NCI-H524 (cell line): Measurements from ENCODE around the gene PFDN1.
"Not testable (repeated sequence)": the region's sequence is repeated elsewhere in the genome, so short reads cannot be mapped to it uniquely, and the experiment has no call there.

Source experiments
- DNase-seq, 2 experiments: peaks; one replicate each; lab custom pipeline; 2025; lab: John Stamatoyannopoulos, UW

The PFDN1 gene

GRCh38 chr5:140302786-140303639 lies at the start of gene PFDN1:
TSS of gene PFDN1 (minus strand) at chr5:140303101. CDS start at chr5:140303073, 28 bp downstream.
- peak; percentile 92 for DNase-seq

- DNase-seq: peak; percentile 30 to 65
These were observed 48.9 kb upstream of the PFDN1 start for GRCh38 chr5:140351609-140352334.

DNA sequence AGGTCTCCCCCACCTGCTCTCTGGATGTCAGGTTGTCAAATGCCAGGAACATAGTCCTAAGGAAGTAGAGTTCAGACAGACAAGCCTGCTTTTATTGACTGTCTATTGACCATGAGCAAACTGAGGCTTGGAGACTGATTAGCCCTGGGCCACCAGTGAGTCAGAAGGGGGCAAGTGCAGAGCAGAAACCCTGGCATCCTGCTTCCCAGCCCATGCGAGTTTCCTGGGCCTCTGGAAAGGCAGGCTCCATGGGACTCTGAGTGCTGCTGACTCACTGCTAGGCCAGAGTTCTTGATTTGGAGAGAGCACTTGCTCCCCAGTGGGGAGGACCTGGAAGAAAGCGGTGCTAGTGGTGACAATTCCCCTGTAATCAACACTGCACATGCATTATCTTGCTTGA lies 46.3 kb upstream of the PFDN1 start:
- DNase-seq: no peak

DNA sequence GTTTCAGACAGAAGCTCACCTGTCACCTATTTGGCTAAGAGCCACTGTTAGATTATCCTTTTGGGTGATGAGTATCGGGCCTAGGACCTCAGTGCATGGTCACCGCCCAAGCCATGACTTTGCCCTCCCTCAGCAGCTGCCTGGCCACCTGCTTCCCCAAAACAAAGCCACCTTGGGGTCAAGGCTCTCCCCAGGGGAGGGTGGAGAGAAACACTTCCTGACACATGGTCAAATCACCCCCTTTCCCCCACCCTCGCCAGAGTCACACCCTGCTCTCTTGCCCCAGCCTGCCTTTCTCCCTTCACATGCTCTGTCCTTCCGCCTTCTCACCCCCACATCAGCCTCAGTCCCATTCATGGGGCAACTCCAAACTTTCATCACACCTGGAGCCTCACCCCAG lies 45.2 kb upstream of the PFDN1 start:
- peak in 1 of 2 experiments; percentile 1 for DNase-seq

- no peak for DNase-seq
These were observed 44.5 kb upstream of the PFDN1 start for GRCh38 chr5:140347360-140347759.

- DNase-seq: peak; percentile 80
These were observed 43.7 kb upstream of the PFDN1 start, which contains the start of gene HBEGF for GRCh38 chr5:140346348-140347221. TSS of gene HBEGF (minus strand) at chr5:140346603. CDS start at chr5:140346328, 275 bp downstream.

DNA sequence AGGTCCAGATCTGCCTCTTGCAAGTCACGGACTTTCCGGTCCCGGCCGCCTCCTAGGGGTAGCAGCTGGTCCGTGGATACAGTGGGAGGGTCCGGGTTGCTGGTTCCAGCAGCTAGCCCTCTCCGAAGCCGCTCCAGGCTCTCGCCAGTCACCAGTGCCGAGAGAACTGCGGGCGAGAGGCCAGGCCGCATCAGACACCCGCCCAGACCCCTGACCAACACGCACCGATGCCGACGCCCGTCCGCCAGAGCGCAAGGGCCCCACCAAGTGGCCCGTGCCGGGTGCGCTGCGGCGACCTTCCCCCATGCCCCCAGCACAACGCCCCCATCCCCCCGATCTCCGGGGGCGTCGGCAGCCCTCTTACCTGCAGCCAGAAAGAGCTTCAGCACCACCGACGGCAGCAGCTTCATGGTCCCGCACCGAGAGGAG lies 43.0 kb upstream of the PFDN1 start:
- DNase-seq: peak in 1 of 2 experiments; percentile 52

DNA sequence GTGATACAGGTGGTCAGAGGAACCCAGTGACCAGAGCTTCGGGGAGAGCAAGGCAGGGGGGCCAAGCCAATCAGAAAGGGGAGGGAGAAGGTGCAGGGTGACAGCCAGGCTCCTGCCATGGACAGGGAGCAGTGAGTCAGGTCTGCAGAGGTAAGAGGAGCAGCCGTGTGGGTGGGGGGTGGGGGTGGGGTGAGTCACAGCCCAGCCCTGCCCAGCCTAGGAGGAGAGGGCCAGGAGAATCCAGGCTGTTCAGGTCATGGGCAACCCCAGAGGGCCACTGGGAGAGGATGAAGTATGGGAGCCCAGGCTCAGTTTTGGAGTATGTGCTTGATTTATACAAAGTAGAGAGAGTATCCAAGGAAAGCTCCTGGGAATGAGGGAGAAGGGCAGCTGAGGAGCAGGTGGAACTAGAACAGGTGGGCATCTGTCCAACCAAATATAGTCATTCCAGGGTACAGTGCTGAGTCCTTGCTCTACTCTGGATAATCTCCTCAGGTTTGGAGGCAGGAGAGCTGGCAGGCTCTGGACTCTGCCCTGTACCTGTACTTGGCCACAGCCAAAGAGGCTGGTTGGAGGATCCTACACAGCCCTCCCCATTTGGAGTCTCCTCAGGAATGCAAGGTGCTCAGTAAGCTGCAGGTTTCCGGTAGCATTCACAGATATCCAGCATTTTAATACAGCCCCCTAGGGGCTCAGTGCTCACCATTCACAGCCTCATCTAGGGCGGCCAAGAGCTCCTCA lies 42.0 kb upstream of the PFDN1 start:
- no peak for DNase-seq

DNA sequence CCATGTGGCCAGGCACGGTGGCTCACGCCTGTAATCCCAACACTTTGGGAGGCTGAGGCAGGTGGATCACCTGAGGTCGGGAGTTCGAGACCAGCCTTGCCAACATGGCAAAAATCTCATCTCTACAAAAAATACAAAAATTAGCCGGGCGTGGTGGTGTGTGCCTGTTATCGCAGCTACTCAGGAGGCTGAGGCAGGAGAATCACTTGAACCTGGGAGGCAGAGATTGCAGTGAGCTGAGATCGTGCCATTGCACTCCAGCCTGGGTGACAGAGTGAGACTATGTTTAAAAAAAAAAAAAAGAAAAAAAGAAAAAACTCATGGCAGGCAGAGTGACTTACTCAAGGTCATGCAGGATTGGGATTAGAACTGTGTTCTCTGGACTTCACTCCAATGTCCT lies 40.9 kb upstream of the PFDN1 start:
- DNase-seq: not testable (repeated sequence)

- DNase-seq: no peak
These were observed 40.0 kb upstream of the PFDN1 start for GRCh38 chr5:140342896-140343295.

DNA sequence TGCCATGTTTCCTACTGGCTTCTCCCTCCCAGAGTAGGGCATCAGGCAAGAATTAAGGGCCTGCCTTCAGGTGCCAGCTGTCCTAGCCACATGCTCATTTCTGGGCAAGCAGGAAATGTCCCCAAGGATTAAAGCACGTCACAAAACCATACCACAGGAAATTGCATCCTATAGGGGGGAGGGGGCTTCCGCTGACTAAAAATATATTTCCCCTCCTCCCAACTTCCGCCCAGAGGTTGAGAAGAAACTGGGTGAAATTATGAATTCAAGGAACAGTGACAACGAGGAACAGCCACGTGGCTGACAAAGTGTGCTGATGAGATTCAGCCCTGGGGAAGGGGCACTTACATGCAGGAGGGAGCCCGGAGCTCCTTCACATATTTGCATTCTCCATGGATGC lies 39.4 kb upstream of the PFDN1 start:
- no peak for DNase-seq

- DNase-seq: no peak
These were observed 38.7 kb upstream of the PFDN1 start for GRCh38 chr5:140341591-140341990.

DNA sequence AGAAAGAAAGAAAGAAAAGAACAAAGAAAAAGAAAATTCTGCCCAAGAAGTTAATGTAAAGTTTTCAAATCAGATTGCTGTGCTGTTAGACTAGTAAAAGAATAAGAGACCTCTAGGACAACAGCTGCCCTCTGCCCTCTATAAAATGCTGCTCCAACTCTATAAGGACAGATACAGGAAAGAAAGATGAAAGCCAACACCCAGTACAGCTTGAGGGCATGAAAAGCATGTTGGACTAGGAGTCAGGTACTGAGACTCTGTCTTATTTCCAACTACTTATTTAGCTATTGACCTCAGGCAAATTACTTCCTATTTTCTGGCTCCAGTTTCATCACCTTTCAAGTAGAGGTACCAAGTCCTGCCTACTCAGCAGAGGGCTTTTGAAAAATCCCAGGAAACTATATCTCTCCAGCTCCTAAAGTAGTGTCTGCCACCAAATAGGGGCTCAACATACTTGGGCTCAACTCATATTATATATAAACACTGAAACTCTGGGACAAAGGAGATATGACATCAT lies 37.8 kb upstream of the PFDN1 start:
- no peak for DNase-seq

DNA sequence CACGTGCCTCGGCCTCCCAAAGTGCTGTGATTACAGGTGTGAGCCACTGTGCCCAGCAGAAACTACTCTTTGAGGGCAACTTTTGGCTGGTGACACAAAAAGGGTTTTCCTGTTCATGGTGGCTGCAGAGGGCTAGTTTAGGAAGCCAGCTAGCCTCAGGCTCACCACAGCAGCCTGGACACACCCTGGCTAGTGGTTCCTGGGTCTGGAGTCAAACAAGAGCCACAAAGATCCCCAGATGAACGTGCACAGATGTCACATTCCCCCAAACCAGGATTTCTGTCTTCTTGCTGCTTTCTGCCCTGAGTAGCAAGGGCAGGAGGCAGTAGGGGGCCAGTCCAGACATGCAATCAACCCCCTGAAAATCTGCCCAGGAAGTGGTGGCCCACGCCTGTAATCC lies 36.7 kb upstream of the PFDN1 start:
- no peak for DNase-seq

DNA sequence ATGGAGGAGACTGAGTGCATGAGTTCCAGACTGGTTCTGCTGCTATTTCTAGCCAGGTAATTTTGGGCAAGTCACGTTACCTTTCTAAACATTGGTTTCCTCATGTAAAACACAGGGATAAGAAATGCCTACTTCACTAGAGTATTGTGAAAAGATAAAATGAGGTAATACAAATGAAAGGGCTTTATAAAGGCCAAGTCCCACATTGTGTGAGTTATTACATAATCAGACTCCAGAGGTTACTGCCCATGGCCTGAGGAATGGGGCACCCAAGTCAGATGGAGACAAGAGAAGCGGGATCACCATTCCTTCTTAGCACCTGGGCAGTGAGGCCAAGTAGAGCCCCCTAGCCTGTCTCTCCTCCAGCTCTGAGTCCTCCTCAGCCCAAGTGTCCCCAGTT lies 36.0 kb upstream of the PFDN1 start:
- DNase-seq: no peak

DNA sequence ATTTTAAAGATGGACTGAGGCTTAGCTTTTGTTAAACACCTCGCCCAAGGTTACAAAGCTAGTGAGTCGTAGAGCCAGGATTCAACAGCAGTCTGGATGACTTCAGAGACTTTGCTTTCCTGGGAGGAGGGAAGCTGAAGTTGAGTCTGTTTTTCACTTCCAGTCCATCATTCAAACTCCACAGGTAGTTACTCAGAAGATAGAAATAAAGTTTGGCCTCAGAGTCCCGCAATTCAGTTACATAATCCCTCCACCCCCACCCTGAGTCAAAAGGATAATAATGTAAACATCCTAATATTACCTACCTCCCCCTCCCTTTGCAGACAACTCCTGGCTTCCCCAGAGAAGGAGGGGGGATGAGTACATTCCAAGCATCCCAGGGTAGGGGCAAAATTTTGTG lies 35.4 kb upstream of the PFDN1 start:
- no peak for DNase-seq

DNA sequence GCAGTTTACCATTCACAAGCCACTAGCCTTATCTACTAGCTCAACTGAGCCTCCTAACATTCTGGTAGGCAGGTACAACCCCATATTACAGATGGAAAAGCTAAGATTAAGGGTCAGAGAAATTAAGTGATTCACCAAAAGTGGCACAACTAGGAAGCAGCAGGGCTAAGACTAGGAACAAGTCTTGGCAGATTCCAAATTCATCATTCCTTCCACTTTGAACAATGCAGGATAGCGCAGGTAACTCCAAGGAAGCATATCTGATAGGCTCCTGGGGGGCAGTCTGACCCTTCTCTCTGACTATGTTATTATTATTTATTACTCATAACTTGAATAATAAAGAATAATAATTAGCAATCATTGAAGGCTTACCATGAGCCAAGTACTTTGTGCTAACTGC lies 35.0 kb upstream of the PFDN1 start:
- DNase-seq: no peak

DNA sequence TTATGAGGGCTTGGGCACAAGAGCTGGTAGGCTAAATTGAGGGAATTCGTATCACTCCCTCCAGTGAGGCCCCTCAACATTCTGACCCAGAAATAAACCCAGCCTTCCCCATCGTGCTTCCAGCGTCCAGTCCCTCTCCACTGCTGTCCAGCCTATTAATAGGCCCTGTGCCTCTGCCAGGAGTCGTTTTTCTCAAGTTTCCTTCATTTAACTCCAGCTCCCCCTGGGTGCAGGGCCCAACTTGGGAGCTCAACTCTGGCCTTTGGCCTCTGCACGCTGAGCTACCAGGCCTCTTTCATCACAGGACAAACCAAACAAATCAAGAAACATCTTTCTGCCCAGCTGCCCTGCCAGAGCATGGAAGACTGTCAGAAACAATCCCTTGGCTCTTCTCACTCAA lies 33.5 kb upstream of the PFDN1 start:
- DNase-seq: no peak

GRCh38 chr5:140331638-140332037 lies 28.7 kb upstream of the PFDN1 start:
- no peak for DNase-seq

DNA sequence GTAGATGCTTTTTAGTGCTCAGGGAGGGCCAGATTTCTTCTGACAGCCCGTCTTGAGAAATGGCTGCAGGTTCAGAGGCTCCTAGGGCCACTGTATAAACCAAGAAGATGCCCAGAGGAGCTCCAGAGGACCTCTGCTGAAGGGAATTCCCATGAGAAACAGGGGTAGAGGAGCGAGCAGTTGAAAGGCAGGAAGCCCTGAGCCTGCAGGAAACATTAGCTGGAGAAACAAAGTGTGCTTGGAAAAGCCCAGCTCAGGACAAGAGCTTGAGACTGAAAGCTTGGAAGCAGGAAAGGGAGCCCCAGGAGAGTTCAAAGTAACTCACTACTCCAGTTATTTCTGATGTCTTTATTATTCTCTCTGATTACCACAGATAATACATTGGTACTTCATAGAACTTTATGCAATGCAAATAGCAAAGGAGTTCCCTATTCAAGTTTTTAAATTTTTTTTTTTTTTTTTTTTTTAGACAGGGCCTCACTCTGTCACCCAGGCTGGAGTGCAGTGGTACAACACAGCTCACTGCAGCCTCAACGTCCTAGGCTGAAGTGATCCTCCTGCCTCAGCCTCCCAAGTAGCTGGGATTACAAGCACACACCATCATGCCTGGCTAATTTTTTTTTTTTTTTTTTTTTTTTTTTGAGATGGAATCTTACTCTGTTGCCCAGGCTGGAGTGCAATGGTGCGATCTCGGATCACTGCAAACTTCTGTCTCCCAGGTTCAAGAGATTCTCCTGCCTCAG lies 27.0 kb upstream of the PFDN1 start:
- no peak for DNase-seq
